HepG2 (cell line): Measurements from ENCODE around the gene DAD1. TPM values are rescaled to one million over a fixed set of nuclear protein-coding genes. Genes with fewer than 3 reads are reported as not detected.

Experiments used
- CREB1 ChIP-seq, 2 experiments: fragments of 450-650 bp in 1 of 2; IDR thresholded peaks; 2 replicates each; pipeline ENCODE4 v1.6.1; 2016 to 2017; ENCODE audit warnings: control low read depth in 1 of 2, mild to moderate bottlenecking in 1 of 2, missing compliant biosample characterization in 1 of 2, missing genetic modification characterization in 1 of 2
- ETV5 ChIP-seq: IDR thresholded peaks from 2 replicates; pipeline ENCODE4 v1.6.1; 2018; ENCODE audit warnings: missing biosample characterization, missing genetic modification reagents, inconsistent platforms, borderline replicate concordance
- FIP1L1 ChIP-seq: fragments of 200-400 bp; formaldehyde crosslinking; IDR thresholded peaks from 2 replicates; pipeline ENCODE4 v1.6.1; 2018; ENCODE audit warnings: low read depth, mild to moderate bottlenecking, low read length, moderate library complexity, borderline replicate concordance; ENCODE audit not compliant: insufficient read depth
- HDAC2 ChIP-seq: sonication (generic); formaldehyde crosslinking; IDR thresholded peaks from 2 replicates; pipeline ENCODE4 v1.4.0; 2020; ENCODE audit warnings: missing genetic modification reagents
- HMGA1 ChIP-seq: sonication (generic); formaldehyde crosslinking; conservative IDR thresholded peaks from 2 replicates; pipeline ENCODE4 v1.4.0; 2020; ENCODE audit warnings: missing genetic modification reagents
- HNF4G ChIP-seq, 2 experiments: sonication (generic) in 1 of 2; formaldehyde crosslinking in 1 of 2; IDR thresholded peaks; 2 replicates each; pipeline versions ENCODE4 v1.4.0 to v1.6.1; 2011 to 2020; ENCODE audit warnings: borderline replicate concordance in 2 of 2, low read depth in 2 of 2, mild to moderate bottlenecking in 2 of 2, low read length in 1 of 2, missing genetic modification reagents in 1 of 2, moderate library complexity in 1 of 2
- HNRNPUL1 ChIP-seq: fragments of 200-400 bp; formaldehyde crosslinking; IDR thresholded peaks from 2 replicates; pipeline ENCODE4 v1.6.1; 2017; ENCODE audit warnings: low read depth, mild to moderate bottlenecking, low read length, moderate library complexity
- MAFF ChIP-seq: IDR thresholded peaks from 2 replicates; pipeline ENCODE4 v1.6.1; 2011; ENCODE audit warnings: low read depth, low read length, improper control_type of control experiment
- MTA1 ChIP-seq: sonication (generic); formaldehyde crosslinking; IDR thresholded peaks from 2 replicates; pipeline ENCODE4 v1.4.0; 2020; ENCODE audit warnings: missing genetic modification reagents, mild to moderate bottlenecking, borderline replicate concordance
- NR2C2 ChIP-seq: sonication (generic); formaldehyde crosslinking; IDR thresholded peaks from 2 replicates; pipeline ENCODE4 v1.4.0; 2020; ENCODE audit warnings: missing genetic modification reagents, mild to moderate bottlenecking, moderate library complexity, borderline replicate concordance
- NR2F1 ChIP-seq, 2 experiments: fragments of 450-650 bp in 1 of 2; formaldehyde crosslinking in 1 of 2; IDR thresholded peaks; 2 replicates each; pipeline versions ENCODE4 v1.5.0 to v1.6.1; 2016 to 2020; ENCODE audit warnings: mild to moderate bottlenecking in 1 of 2, missing compliant biosample characterization in 1 of 2, missing genetic modification reagents in 1 of 2, moderate library complexity in 1 of 2
- POGZ ChIP-seq: sonication (generic); formaldehyde crosslinking; IDR thresholded peaks from 2 replicates; pipeline ENCODE4 v1.4.0; 2020; ENCODE audit warnings: mild to moderate bottlenecking, missing genetic modification reagents
- SATB2 ChIP-seq: sonication (generic); formaldehyde crosslinking; IDR thresholded peaks from 2 replicates; pipeline ENCODE4 v1.5.0; 2020; ENCODE audit warnings: missing genetic modification reagents
- TOPORS ChIP-seq: sonication (generic); formaldehyde crosslinking; IDR thresholded peaks from 2 replicates; pipeline ENCODE4 v1.8.0; 2023; ENCODE audit warnings: mild to moderate bottlenecking, missing genetic modification reagents
- TP53 ChIP-seq: sonication (generic); formaldehyde crosslinking; conservative IDR thresholded peaks from 2 replicates; pipeline ENCODE4 v1.4.0; 2020; ENCODE audit warnings: missing genetic modification reagents
- ZBTB21 ChIP-seq: sonication (generic); formaldehyde crosslinking; IDR thresholded peaks from 2 replicates; pipeline ENCODE4 v1.4.0; 2020; ENCODE audit warnings: missing genetic modification reagents
- ZEB1 ChIP-seq: IDR thresholded peaks from 2 replicates; pipeline ENCODE4 v1.6.1; 2012; ENCODE audit warnings: mild to moderate bottlenecking, low read depth, inconsistent platforms; ENCODE audit not compliant: insufficient replicate concordance
- ZNF605 ChIP-seq: sonication (generic); formaldehyde crosslinking; IDR thresholded peaks from 2 replicates; pipeline ENCODE4 v1.8.0; 2022; ENCODE audit warnings: mild to moderate bottlenecking, missing genetic modification reagents
- ZNF780A ChIP-seq: sonication (generic); formaldehyde crosslinking; IDR thresholded peaks from 2 replicates; pipeline ENCODE4 v1.8.0; 2022; ENCODE audit warnings: mild to moderate bottlenecking, missing genetic modification reagents, moderate library complexity
- polyA plus RNA-seq, 8 experiments: library from polyadenylated mRNA; depleted of rRNA in 3 of 8; stranded (reverse) in 7 of 8; unstranded in 1 of 8; fragments of >200 nt; fragmentation: Illumina TruSeq in 4 of 8; extraction: Trizol in 4 of 8; gene quantifications; 2 replicates each; pipeline versions ENCODE4 v1.2.1 to v1.2.3, GENCODE V29; 2011 to 2016; ENCODE audit warnings: low read depth in 4 of 8, missing spikeins in 1 of 8, mixed read lengths in 1 of 8; ENCODE audit not compliant: insufficient read depth in 1 of 8
- total RNA-seq, 5 experiments: library from RNA; depleted of rRNA; stranded (reverse); fragments of >200 nt; fragmentation: Illumina TruSeq; extraction: Trizol; gene quantifications; 2 replicates each; pipeline ENCODE4 v1.2.3, GENCODE V29; 2016; ENCODE audit warnings: low read depth in 1 of 5
- TF ChIP-seq, protein P1 (sequence below), 2 experiments: fragments of 450-650 bp in 1 of 2; sonication (generic) in 1 of 2; formaldehyde crosslinking; IDR thresholded peaks; 2 replicates each; pipeline versions ENCODE4 v1.5.0 to v1.8.0; 2020 to 2022; ENCODE audit warnings: mild to moderate bottlenecking in 1 of 2, missing genetic modification reagents in 1 of 2
- TF ChIP-seq, protein P2 (sequence below): IDR thresholded peaks from 2 replicates; pipeline ENCODE4 v1.6.1; 2012; ENCODE audit warnings: low read depth, low read length, improper control_type of control experiment
- TF ChIP-seq, protein P3 (sequence below): sonication (generic); formaldehyde crosslinking; IDR thresholded peaks from 2 replicates; pipeline ENCODE4 v1.4.0; 2020; ENCODE audit warnings: missing genetic modification reagents
- TF ChIP-seq, protein P4 (sequence below): sonication (generic); formaldehyde crosslinking; IDR thresholded peaks from 2 replicates; pipeline ENCODE4 v1.4.0; 2020; ENCODE audit warnings: missing genetic modification reagents, mild to moderate bottlenecking, borderline replicate concordance

The DAD1 gene
- total and polyA plus RNA-seq, 2 of the 13 experiments (the other 11 are each of a cell fraction or from before 2014, with no cell fraction given) = 558 to 626 TPM

DNA sequence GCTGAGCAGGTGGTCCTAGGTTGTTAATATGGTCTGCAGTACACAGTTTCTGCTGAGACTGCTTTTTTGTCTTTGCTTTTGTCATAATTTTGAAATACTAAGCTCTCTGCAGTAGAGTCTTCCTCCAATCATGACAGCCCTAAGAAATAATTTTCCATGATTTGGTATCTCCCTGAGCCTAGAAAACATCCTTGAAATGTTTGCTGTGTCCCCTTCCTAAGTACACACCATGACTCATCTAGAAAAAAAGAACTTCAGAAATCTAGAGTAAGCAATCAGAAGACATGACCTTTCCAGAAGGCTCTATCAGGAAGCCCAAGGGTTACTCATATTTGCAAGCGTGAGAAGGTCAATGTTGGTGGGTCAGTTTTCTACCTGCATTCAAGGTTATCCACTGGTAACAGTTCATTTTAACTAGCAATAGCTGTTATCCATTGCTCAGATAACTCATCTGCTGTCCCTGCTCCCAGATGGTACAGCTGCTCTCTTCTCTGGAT is 16.4 kb downstream of the DAD1 start (continued):
- TF ChIP-seq HNF4G (IDR thresholded peaks at IDR 0.05; ENCODE audit: borderline replicate concordance, low read depth, low read length) (peak; percentile 51; the same call in 1 of the 2 replicates), HNF4G (CRISPR knock-in tag; IDR thresholded peaks at IDR 0.05; ENCODE audit: borderline replicate concordance, low read depth) (no peak), TP53 (CRISPR knock-in tag) (no peak), TOPORS (no peak), ZEB1 (peak; percentile 50), ZBTB21 (CRISPR knock-in tag) (0 out of 2 replicates have a peak, but pooled peaks have one; percentile 37), MAFF (peak; percentile 94), HNRNPUL1 (no peak), CREB1 (IDR thresholded peaks at IDR 0.05) (0 out of 2 replicates have a peak, but pooled peaks have one; percentile 24), CREB1 (CRISPR knock-in tag; IDR thresholded peaks at IDR 0.05) (peak; percentile 36; the same call in 1 of the 2 replicates), SATB2 (no peak), HMGA1 (CRISPR knock-in tag) (no peak), ZNF605 (peak; percentile 38; the same call in 1 of the 2 replicates), NR2C2 (CRISPR knock-in tag) (peak; percentile 44; the same call in 1 of the 2 replicates), ETV5 (CRISPR knock-in tag) (peak; percentile 42; the same call in 1 of the 2 replicates), NR2F1 (CRISPR knock-in tag; IDR thresholded peaks at IDR 0.05) (peak; percentile 34 to 78; a peak in 3 of 4 replicates), MTA1 (no peak), POGZ (CRISPR knock-in tag) (0 out of 2 replicates have a peak, but pooled peaks have one; percentile 44), HDAC2 (CRISPR knock-in tag) (peak; percentile 88), ZNF780A (CRISPR knock-in tag) (no peak), FIP1L1 (no peak)
- TF ChIP-seq, protein P1, sequence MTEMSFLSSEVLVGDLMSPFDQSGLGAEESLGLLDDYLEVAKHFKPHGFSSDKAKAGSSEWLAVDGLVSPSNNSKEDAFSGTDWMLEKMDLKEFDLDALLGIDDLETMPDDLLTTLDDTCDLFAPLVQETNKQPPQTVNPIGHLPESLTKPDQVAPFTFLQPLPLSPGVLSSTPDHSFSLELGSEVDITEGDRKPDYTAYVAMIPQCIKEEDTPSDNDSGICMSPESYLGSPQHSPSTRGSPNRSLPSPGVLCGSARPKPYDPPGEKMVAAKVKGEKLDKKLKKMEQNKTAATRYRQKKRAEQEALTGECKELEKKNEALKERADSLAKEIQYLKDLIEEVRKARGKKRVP (CRISPR knock-in tag; IDR thresholded peaks at IDR 0.05) = no peak
- TF ChIP-seq, protein P2, sequence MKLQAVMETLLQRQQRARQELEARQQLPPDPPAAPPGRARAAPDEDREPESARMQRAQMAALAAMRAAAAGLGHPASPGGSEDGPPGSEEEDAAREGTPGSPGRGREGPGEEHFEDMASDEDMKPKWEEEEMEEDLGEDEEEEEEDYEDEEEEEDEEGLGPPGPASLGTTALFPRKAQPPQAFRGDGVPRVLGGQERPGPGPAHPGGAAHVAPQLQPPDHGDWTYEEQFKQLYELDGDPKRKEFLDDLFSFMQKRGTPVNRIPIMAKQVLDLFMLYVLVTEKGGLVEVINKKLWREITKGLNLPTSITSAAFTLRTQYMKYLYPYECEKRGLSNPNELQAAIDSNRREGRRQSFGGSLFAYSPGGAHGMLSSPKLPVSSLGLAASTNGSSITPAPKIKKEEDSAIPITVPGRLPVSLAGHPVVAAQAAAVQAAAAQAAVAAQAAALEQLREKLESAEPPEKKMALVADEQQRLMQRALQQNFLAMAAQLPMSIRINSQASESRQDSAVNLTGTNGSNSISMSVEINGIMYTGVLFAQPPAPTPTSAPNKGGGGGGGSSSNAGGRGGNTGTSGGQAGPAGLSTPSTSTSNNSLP = 0 out of 2 replicates have a peak, but pooled peaks have one; percentile 29
- TF ChIP-seq, protein P3, sequence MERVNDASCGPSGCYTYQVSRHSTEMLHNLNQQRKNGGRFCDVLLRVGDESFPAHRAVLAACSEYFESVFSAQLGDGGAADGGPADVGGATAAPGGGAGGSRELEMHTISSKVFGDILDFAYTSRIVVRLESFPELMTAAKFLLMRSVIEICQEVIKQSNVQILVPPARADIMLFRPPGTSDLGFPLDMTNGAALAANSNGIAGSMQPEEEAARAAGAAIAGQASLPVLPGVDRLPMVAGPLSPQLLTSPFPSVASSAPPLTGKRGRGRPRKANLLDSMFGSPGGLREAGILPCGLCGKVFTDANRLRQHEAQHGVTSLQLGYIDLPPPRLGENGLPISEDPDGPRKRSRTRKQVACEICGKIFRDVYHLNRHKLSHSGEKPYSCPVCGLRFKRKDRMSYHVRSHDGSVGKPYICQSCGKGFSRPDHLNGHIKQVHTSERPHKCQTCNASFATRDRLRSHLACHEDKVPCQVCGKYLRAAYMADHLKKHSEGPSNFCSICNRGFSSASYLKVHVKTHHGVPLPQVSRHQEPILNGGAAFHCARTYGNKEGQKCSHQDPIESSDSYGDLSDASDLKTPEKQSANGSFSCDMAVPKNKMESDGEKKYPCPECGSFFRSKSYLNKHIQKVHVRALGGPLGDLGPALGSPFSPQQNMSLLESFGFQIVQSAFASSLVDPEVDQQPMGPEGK = peak; percentile 24; the same call in 1 of the 2 replicates
- TF ChIP-seq, protein P4, sequence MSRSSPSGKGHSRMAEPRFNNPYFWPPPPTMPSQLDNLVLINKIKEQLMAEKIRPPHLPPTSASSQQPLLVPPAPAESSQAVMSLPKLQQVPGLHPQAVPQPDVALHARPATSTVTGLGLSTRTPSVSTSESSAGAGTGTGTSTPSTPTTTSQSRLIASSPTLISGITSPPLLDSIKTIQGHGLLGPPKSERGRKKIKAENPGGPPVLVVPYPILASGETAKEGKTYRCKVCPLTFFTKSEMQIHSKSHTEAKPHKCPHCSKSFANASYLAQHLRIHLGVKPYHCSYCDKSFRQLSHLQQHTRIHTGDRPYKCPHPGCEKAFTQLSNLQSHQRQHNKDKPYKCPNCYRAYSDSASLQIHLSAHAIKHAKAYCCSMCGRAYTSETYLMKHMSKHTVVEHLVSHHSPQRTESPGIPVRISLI (CRISPR knock-in tag) = peak; percentile 82; the same call in 1 of the 2 replicates
